Adipocyte (in vitro differentiated cells): ENCODE data around the gene CABP2.

ENCODE experiments used
- DNase-seq: peaks from one replicate; pipeline ENCODE4 v3.0.0-alpha.2; 2015; ENCODE audit warnings: low read depth
- H3K27me3 ChIP-seq: replicated peaks from 2 replicates; pipeline ENCODE4 v1.7.0; 2013; ENCODE audit warnings: mild to moderate bottlenecking, low read length, moderate library complexity; ENCODE audit not compliant: control insufficient read depth, insufficient read depth
- H3K36me3 ChIP-seq: 2 replicates; pipeline ENCODE4 v1.7.0; 2013; ENCODE audit warnings: low read length, mild to moderate bottlenecking, moderate library complexity; ENCODE audit not compliant: control insufficient read depth, insufficient read depth, severe bottlenecking
- H3K4me1 ChIP-seq: 2 replicates; pipeline ENCODE4 v1.7.0; 2013; ENCODE audit warnings: mild to moderate bottlenecking, low read length, moderate library complexity; ENCODE audit not compliant: control insufficient read depth, insufficient read depth
- H3K4me3 ChIP-seq: 2 replicates; pipeline ENCODE4 v1.7.0; 2013; ENCODE audit warnings: mild to moderate bottlenecking, low read length, moderate library complexity
- H3K9ac ChIP-seq: 2 replicates; pipeline ENCODE4 v1.7.0; 2013; ENCODE audit warnings: mild to moderate bottlenecking, low read length, moderate library complexity
- H3K9me3 ChIP-seq: 2 replicates; pipeline ENCODE4 v1.7.0; 2013; ENCODE audit warnings: mild to moderate bottlenecking, low read length, moderate library complexity; ENCODE audit not compliant: control insufficient read depth

CABP2 gene

DNA sequence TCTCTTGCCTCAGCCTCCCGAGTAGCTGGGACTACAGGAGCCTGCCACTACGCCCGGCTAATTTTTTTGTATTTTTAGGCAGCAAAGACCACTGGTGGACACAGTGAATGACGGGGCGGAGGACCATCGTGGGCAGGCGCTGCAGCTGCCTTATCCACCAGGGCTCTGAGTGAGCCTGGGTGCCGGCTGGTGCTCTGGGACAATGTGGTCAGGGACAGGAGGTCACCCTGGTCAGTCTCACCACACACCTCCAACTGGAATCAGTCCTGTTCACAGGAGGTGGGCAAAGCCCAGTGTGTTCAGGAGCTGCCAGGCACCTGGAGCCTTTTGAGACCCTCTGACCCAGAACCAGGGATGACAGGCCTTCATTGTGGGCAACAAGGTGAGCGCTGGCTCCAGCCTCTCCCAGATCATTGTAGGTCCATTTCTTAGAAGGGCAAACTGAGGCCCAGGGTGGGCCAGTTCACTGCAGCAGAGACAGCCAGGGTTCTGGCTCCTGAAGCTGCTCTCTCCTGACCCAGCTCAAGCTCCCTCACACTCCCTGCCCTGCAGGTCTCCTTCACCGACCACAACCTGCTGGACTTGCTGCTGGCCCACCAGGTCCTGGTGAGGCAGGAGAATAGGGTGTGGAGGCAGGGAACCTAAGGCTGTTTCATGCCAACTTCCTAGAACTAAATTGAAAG lies 15.7 kb upstream of the CABP2 start:
- Histone ChIP-seq H3K9me3 (peaks cover 13% of the 10 kb centered on the region), H3K4me3 (no peak overlapping the region), H3K27me3 (peaks cover 6% of the 10 kb centered on the region), H3K36me3 (no peaks in the 10 kb centered on the region), H3K4me1 (peaks cover 7% of the 10 kb centered on the region), H3K9ac (no peak overlapping the region)
- no peak for DNase-seq

GRCh38 chr11:67538306-67538705 lies 15.1 kb upstream of the CABP2 start:
- no peak overlapping the region for H3K4me3 ChIP-seq
- H3K9me3 ChIP-seq = peaks cover 20% of the 10 kb centered on the region
- H3K36me3 ChIP-seq = no peaks in the 10 kb centered on the region
- H3K27me3 ChIP-seq = peaks cover under 1% of the 10 kb centered on the region
- H3K4me1 ChIP-seq = peaks cover 7% of the 10 kb centered on the region
- H3K9ac ChIP-seq = no peak overlapping the region
- DNase-seq = no peak

GRCh38 chr11:67535561-67535960 lies 12.3 kb upstream of the CABP2 start:
- Histone ChIP-seq H3K9ac (no peak overlapping the region), H3K4me3 (no peak overlapping the region), H3K9me3 (peaks cover 28% of the 10 kb centered on the region), H3K36me3 (no peaks in the 10 kb centered on the region), H3K27me3 (no peaks in the 10 kb centered on the region), H3K4me1 (peaks cover 7% of the 10 kb centered on the region)
- DNase-seq = no peak

DNA sequence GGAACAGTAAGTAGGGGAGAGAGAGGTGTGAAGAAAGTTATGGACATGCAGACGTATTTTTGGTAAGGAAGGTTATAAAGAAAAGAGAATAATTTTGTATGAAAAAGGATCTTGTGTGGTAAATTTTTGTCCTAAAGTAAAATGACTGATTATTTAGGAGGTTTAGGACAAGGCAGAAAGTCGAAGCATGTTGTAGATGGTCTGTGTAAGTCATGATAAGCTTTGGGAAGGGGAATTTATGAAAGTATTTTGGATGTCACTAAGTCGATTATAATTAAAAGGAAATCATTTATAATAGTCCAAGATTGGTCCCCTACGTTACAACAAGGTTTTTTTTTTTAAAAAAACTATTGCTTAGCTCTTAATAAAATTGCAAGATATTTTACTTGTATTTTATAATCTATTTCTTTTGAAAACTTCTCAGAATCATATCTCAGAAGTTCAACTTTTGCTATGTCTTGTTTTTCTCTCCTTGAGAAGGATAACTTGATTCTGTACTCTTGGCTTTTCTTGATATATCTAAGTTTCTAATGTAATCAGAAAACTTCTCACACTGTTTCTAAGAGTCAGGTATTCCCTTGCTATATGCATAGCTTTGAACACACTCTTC lies 10.9 kb upstream of the CABP2 start:
- no peak for DNase-seq

DNA sequence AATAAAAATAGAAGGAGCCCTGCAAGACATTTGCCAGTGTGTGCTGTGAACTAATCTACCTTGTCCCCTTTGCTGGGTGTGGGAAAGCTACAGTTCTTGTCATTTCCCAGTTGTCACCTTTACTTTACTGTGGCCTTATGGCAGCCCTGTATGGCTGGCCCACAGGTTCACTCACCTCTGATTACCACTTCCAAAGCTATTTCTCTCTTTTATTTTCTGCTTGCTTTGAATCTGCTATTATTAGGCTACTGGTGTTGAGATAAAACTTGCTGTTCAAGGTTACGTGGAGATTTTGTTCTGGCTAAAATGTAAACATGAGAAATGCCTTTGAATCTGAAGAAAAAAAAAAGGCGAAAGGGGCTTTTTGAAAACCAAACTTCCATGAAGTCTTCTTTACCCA lies 9.6 kb upstream of the CABP2 start:
- Histone ChIP-seq H3K9ac (no peak overlapping the region), H3K36me3 (no peaks in the 10 kb centered on the region), H3K4me3 (no peak overlapping the region), H3K27me3 (peaks cover 2% of the 10 kb centered on the region), H3K9me3 (peaks cover 28% of the 10 kb centered on the region), H3K4me1 (peaks cover under 1% of the 10 kb centered on the region)
- no peak for DNase-seq

More for the DNA sequence above, 10.9 kb upstream of the CABP2 start:
- Histone ChIP-seq H3K36me3 (no peaks in the 10 kb centered on the region), H3K4me1 (peaks cover 7% of the 10 kb centered on the region), H3K4me3 (no peak overlapping the region), H3K9ac (no peak overlapping the region), H3K27me3 (no peaks in the 10 kb centered on the region), H3K9me3 (peaks cover 28% of the 10 kb centered on the region)

GRCh38 chr11:67530282-67530592 lies 7.0 kb upstream of the CABP2 start:
- H3K9me3 ChIP-seq = peaks cover 26% of the 10 kb centered on the region
- no peak overlapping the region for H3K4me3 ChIP-seq
- DNase-seq = no peak
- no peaks in the 10 kb centered on the region for H3K4me1 ChIP-seq
- H3K9ac ChIP-seq = no peak overlapping the region
- no peaks in the 10 kb centered on the region for H3K36me3 ChIP-seq
- peaks cover 18% of the 10 kb centered on the region for H3K27me3 ChIP-seq

GRCh38 chr11:67528376-67528775 lies 5.1 kb upstream of the CABP2 start:
- Histone ChIP-seq H3K36me3 (no peaks in the 10 kb centered on the region), H3K27me3 (peaks cover 31% of the 10 kb centered on the region), H3K4me1 (no peaks in the 10 kb centered on the region), H3K9me3 (peaks cover 12% of the 10 kb centered on the region), H3K9ac (no peak overlapping the region), H3K4me3 (no peak overlapping the region)
- no peak for DNase-seq

- no peak for DNase-seq
- peaks cover 40% of the 10 kb centered on the region for H3K27me3 ChIP-seq
- H3K4me3 ChIP-seq = no peak overlapping the region
Measured at GRCh38 chr11:67525275-67525976, 2.2 kb upstream of the CABP2 start.

DNA sequence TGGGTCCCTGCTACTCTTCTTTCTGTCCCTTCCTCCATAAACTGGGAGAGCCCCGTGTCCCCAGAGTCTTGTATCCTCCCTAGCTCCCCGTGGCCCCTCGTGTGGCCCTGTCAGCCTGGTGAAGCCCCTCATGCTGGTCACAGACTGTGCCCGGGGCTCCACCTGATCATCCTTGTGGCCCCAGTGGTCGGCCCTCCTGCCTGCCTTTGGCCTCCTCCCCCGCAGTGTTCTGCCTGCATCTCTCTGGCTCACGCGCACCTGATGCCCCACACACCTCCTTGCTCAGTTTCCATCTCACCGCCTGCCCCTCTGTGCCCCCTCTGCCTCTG lies 1.2 kb upstream of the CABP2 start:
- Histone ChIP-seq H3K27me3 (peaks cover 40% of the 10 kb centered on the region), H3K4me1 (no peaks in the 10 kb centered on the region), H3K9ac (no peak overlapping the region), H3K36me3 (no peaks in the 10 kb centered on the region), H3K4me3 (no peak overlapping the region), H3K9me3 (peaks cover 3% of the 10 kb centered on the region)
- DNase-seq = no peak

More at GRCh38 chr11:67525275-67525976, 2.2 kb upstream of the CABP2 start:
- no peak overlapping the region for H3K9ac ChIP-seq
- H3K4me1 ChIP-seq = no peaks in the 10 kb centered on the region
- no peaks in the 10 kb centered on the region for H3K36me3 ChIP-seq
- peaks cover 3% of the 10 kb centered on the region for H3K9me3 ChIP-seq

GRCh38 chr11:67523556-67524479 lies 572 bp upstream of the CABP2 start:
- DNase-seq = no peak
- H3K4me3 ChIP-seq = no peak overlapping the region
- peaks cover 3% of the 10 kb centered on the region for H3K9me3 ChIP-seq
- H3K36me3 ChIP-seq = no peaks in the 10 kb centered on the region
- peaks cover 40% of the 10 kb centered on the region for H3K27me3 ChIP-seq
- H3K9ac ChIP-seq = no peak overlapping the region
- H3K4me1 ChIP-seq = no peaks in the 10 kb centered on the region

DNA sequence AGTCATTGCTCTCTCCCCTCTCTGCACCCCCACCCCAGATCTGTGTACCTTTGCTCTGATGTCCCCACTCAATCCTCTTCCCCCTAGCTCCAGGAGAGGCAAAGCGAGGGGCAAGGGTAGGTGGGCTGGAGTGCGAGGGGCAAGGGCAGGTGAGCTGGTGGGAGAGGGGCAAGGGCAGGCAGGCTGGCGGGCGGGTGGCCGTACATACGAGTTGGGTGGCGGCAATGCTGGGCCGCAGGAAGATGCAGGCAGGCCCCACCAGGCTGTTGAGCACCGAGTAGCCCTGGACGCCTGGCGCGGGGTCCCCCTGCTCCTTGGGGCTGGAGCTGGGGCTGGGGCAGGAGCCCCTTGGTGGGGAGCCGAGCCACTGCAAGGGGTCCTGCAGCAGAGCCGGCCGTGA lies 908 bp downstream of the CABP2 start:
- DNase-seq = no peak
- Histone ChIP-seq H3K4me1 (no peaks in the 10 kb centered on the region), H3K9ac (no peak overlapping the region), H3K27me3 (peaks cover 34% of the 10 kb centered on the region), H3K36me3 (no peaks in the 10 kb centered on the region), H3K9me3 (peaks cover 3% of the 10 kb centered on the region), H3K4me3 (no peak overlapping the region)
